IMR-90 (cell line): ENCODE data around the gene COL8A1. TPM values are rescaled to one million over a fixed set of nuclear protein-coding genes. Genes with fewer than 3 reads are reported as not detected.

ENCODE experiments used
- ATAC-seq: fragments of 200-7000 bp; cut with Tn5 transposase; 2 replicates; pipeline ENCODE4 v1.9.1; 2020; ENCODE audit warnings: low read depth, mild to moderate bottlenecking, moderate library complexity
- BruUV-seq: library from RNA; stranded (reverse); fragments of 400-500 nt; replicated peaks from 2 replicates; lab custom pipeline; 2021; lab: Mats Ljungman, UMichigan
- CTCF ChIA-PET: fragments of 300-600 bp; formaldehyde crosslinking; extraction: SDS; loops from one replicate; lab custom pipeline; 2021; ENCODE audit warnings: antibody characterized with exemption; lab: Yijun Ruan, JAX
- POLR2A ChIA-PET: fragments of 300-600 bp; sonication (Branson Sonifier 250); formaldehyde crosslinking; loops from one replicate; lab custom pipeline; 2022; ENCODE audit warnings: antibody characterized with exemption; ENCODE audit not compliant: unreplicated experiment; lab: Charles Lee
- DNase-seq: peaks from one replicate; pipeline ENCODE4 v3.0.0; 2013
- H2AFZ ChIP-seq: replicated peaks from 2 replicates; pipeline ENCODE3; 2013; ENCODE audit warnings: low read length, mild to moderate bottlenecking; ENCODE audit not compliant: poor library complexity
- H2AK5ac ChIP-seq: 2 replicates; pipeline ENCODE4 v1.6.1; 2013; ENCODE audit warnings: low read depth, low read length, inconsistent platforms
- H2AK9ac ChIP-seq: replicated peaks from 2 replicates; pipeline ENCODE3; 2013; ENCODE audit warnings: mild to moderate bottlenecking, low read depth, low read length, moderate library complexity; ENCODE audit not compliant: poor library complexity
- H2BK120ac ChIP-seq: 2 replicates; pipeline ENCODE4 v1.6.1; 2013; ENCODE audit warnings: low read depth, low read length, inconsistent platforms
- H2BK15ac ChIP-seq: 3 replicates; pipeline ENCODE4 v1.6.1; 2013; ENCODE audit warnings: low read depth, low read length, inconsistent platforms
- H2BK20ac ChIP-seq: 2 replicates; pipeline ENCODE4 v1.6.1; 2013; ENCODE audit warnings: low read depth, mild to moderate bottlenecking, inconsistent platforms, low read length, moderate library complexity
- H2BK5ac ChIP-seq: 2 replicates; pipeline ENCODE4 v1.6.1; 2013; ENCODE audit warnings: mild to moderate bottlenecking, low read depth, low read length, inconsistent platforms; ENCODE audit not compliant: poor library complexity, severe bottlenecking
- H3K14ac ChIP-seq: replicated peaks from 2 replicates; pipeline ENCODE4 v1.6.1; 2013; ENCODE audit warnings: low read depth, low read length, inconsistent platforms
- H3K18ac ChIP-seq: 2 replicates; pipeline ENCODE4 v1.6.1; 2013; ENCODE audit warnings: low read depth, low read length, control low read depth
- H3K23ac ChIP-seq: 2 replicates; pipeline ENCODE4 v1.6.1; 2013; ENCODE audit warnings: low read depth, low read length, inconsistent platforms
- H3K27ac ChIP-seq: 2 replicates; pipeline ENCODE4 v1.5.1; 2013; ENCODE audit warnings: mild to moderate bottlenecking, control low read depth, low read length; ENCODE audit not compliant: insufficient read depth
- H3K27me3 ChIP-seq: 2 replicates; pipeline ENCODE4 v1.6.1; 2013; ENCODE audit warnings: low read length; ENCODE audit not compliant: control insufficient read depth, insufficient read depth
- H3K36me3 ChIP-seq: 2 replicates; pipeline ENCODE4 v1.6.1; 2013; ENCODE audit warnings: low read length, mixed read lengths; ENCODE audit not compliant: control insufficient read depth, insufficient read depth
- H3K4ac ChIP-seq: 2 replicates; pipeline ENCODE4 v1.6.1; 2013; ENCODE audit warnings: low read depth, low read length, inconsistent platforms
- H3K4me1 ChIP-seq: 2 replicates; pipeline ENCODE4 v1.6.1; 2013; ENCODE audit warnings: low read length, mixed read lengths; ENCODE audit not compliant: control insufficient read depth, insufficient read depth
- H3K4me2 ChIP-seq: 2 replicates; pipeline ENCODE4 v1.6.1; 2013; ENCODE audit warnings: low read depth, mild to moderate bottlenecking, control low read depth, low read length, moderate library complexity
- H3K4me3 ChIP-seq: 2 replicates; pipeline ENCODE4 v1.5.1; 2013; ENCODE audit warnings: low read depth, mild to moderate bottlenecking, control low read depth, low read length, moderate library complexity; ENCODE audit not compliant: insufficient read depth
- H3K56ac ChIP-seq: 2 replicates; pipeline ENCODE4 v1.6.1; 2013; ENCODE audit warnings: low read length, inconsistent platforms; ENCODE audit not compliant: insufficient read depth; ENCODE audit errors: extremely low read depth
- H3K79me1 ChIP-seq, 2 experiments: 2 replicates each; pipeline ENCODE4 v1.6.1; 2013; ENCODE audit warnings: low read length in 2 of 2, inconsistent platforms in 1 of 2, low read depth in 1 of 2
- H3K9ac ChIP-seq: 2 replicates; pipeline ENCODE4 v1.6.1; 2013; ENCODE audit warnings: low read depth, low read length, control low read depth
- H3K9me1 ChIP-seq: 2 replicates; pipeline ENCODE4 v1.6.1; 2013; ENCODE audit warnings: low read length, inconsistent platforms; ENCODE audit not compliant: insufficient read depth
- H3K9me3 ChIP-seq: 2 replicates; pipeline ENCODE4 v1.6.1; 2013; ENCODE audit warnings: low read length; ENCODE audit not compliant: control insufficient read depth, insufficient read depth
- H4K20me1 ChIP-seq: 2 replicates; pipeline ENCODE4 v1.6.1; 2013; ENCODE audit warnings: low read length, inconsistent platforms; ENCODE audit not compliant: insufficient read depth
- H4K5ac ChIP-seq: 2 replicates; pipeline ENCODE4 v1.6.1; 2013; ENCODE audit warnings: mild to moderate bottlenecking, low read depth, low read length, control low read depth
- H4K8ac ChIP-seq, 2 experiments: 2 replicates each; pipeline ENCODE4 v1.6.1; 2013; ENCODE audit warnings: low read depth in 2 of 2, low read length in 2 of 2, control low read depth in 1 of 2, inconsistent platforms in 1 of 2
- H4K91ac ChIP-seq: 2 replicates; pipeline ENCODE4 v1.6.1; 2013; ENCODE audit warnings: low read depth, low read length, inconsistent platforms; ENCODE audit not compliant: insufficient read depth
- BHLHE40 ChIP-seq: fragments of 150-350 bp; IDR thresholded peaks from 2 replicates; pipeline ENCODE4 v1.6.1; 2016; ENCODE audit warnings: mild to moderate bottlenecking, low read depth, low read length
- CEBPB ChIP-seq: IDR thresholded peaks from 2 replicates; pipeline ENCODE4 v1.6.1; 2012; ENCODE audit warnings: low read depth, low read length, improper control_type of control experiment
- CHD1 ChIP-seq: IDR thresholded peaks from 2 replicates; pipeline ENCODE4 v1.6.1; 2012; ENCODE audit warnings: low read depth, low read length, improper control_type of control experiment
- CTCF ChIP-seq: conservative IDR thresholded peaks from 2 replicates; pipeline ENCODE4 v1.5.1; 2012; ENCODE audit warnings: mild to moderate bottlenecking, low read depth, low read length, improper control_type of control experiment
- FOS ChIP-seq: fragments of 150-350 bp; IDR thresholded peaks from 2 replicates; pipeline ENCODE4 v1.6.1; 2016; ENCODE audit warnings: low read depth, low read length
- MAFK ChIP-seq: IDR thresholded peaks from 2 replicates; pipeline ENCODE4 v1.6.1; 2012; ENCODE audit warnings: low read depth, low read length, improper control_type of control experiment
- MAZ ChIP-seq: IDR thresholded peaks from 2 replicates; pipeline ENCODE4 v1.6.1; 2012; ENCODE audit warnings: low read depth, mild to moderate bottlenecking, low read length, improper control_type of control experiment, moderate library complexity, borderline replicate concordance
- MXI1 ChIP-seq: IDR thresholded peaks from 2 replicates; pipeline ENCODE4 v1.6.1; 2012; ENCODE audit warnings: low read depth, mild to moderate bottlenecking, low read length, moderate library complexity, borderline replicate concordance
- POLR2A ChIP-seq: IDR thresholded peaks from 2 replicates; pipeline ENCODE4 v1.6.1; 2012; ENCODE audit warnings: mild to moderate bottlenecking, low read depth, low read length
- RCOR1 ChIP-seq: IDR thresholded peaks from 2 replicates; pipeline ENCODE4 v1.6.1; 2012; ENCODE audit warnings: mild to moderate bottlenecking, low read length, improper control_type of control experiment; ENCODE audit not compliant: insufficient replicate concordance
- SMC3 ChIP-seq: fragments of 150-350 bp; IDR thresholded peaks from 2 replicates; pipeline ENCODE4 v1.6.1; 2016; ENCODE audit warnings: low read depth, mild to moderate bottlenecking, antibody characterized with exemption, low read length, moderate library complexity
- USF2 ChIP-seq: fragments of 150-350 bp; IDR thresholded peaks from 2 replicates; pipeline ENCODE4 v1.6.1; 2017; ENCODE audit warnings: mild to moderate bottlenecking, antibody characterized with exemption, low read length, low read depth
- WGBS, 2 experiments: methylation state at CpG; one replicate each; pipeline versions ENCODE4 v1.1.5 to v1.1.7; 2013; ENCODE audit warnings: missing lambda C conversion rate in 2 of 2; ENCODE audit not compliant: insufficient read length in 1 of 2; ENCODE audit errors: extremely low coverage in 2 of 2; 5-methylcytosine and 5-hydroxymethylcytosine counted together
- dilution Hi-C: fragments of 300-500 bp; cut with HindIII; formaldehyde crosslinking; loops from one replicate; pipeline ENCODE4 v1.14.3; 2018; ENCODE audit warnings: low sequenced_read_pairs; ENCODE audit not compliant: unreplicated experiment
- in situ Hi-C: fragments of 300-500 bp; cut with MboI; formaldehyde crosslinking; loops from 3 replicates; pipeline ENCODE4 v1.14.3; 2019; ENCODE audit warnings: low sequenced_read_pairs, inconsistent platforms, mixed read lengths
- intact Hi-C: fragments of 100-400 bp; cut with micrococcal nuclease; formaldehyde crosslinking; loops from 2 replicates; pipeline ENCODE4 v1.10.0; 2022
- polyA plus RNA-seq, 3 experiments: library from polyadenylated mRNA; depleted of rRNA; stranded (reverse); fragments of >200 nt; gene quantifications; 2 replicates each; pipeline ENCODE4 v1.2.3, GENCODE V29; 2012; ENCODE audit warnings: low replicate concordance in 1 of 3
- total RNA-seq: library from RNA; depleted of rRNA; stranded (reverse); fragments of >200 nt; gene quantifications from 2 replicates; pipeline ENCODE4 v1.2.3, GENCODE V29; 2012
- TF ChIP-seq, protein P1 (sequence below): fragments of 150-350 bp; IDR thresholded peaks from 2 replicates; pipeline ENCODE4 v1.6.1; 2016; ENCODE audit warnings: low read depth, mild to moderate bottlenecking, low read length, moderate library complexity, borderline replicate concordance

COL8A1 gene
- total and polyA plus RNA-seq, 2 of the 4 experiments (the other 2 are of a cell fraction): 119 to 151 TPM

DNA sequence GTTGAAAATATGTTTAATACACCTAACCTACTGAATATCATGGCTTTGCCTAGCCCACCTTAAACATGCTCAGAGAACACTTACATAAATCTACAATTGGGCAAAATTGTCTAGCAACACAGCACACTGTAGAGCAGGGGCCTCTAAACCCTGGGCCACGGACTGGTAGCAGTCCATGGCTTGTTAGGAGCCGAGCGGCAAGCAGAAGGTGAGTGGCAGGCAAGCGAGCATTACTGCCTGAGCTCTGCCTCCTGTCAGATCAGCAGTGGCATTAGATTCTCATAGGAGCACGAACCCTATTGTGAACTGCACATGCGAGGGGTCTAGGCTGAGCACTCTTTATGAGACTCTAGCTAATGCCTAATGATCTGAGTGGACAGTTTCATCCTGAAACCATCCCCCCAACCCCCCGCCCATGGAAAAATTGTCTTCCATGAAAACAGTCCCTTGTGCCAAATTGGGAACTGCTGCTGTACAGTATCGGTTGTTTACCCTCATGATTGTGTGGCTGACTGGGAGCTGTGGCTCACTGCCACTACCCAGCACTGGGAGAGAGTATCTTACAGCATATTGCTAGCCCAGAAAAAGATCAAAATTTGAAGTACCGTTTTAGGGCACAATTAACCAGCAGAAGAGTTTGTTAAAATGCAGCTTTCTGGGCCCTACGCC is 205.3 kb downstream of the COL8A1 start:
- peak overlapping the region; percentile 71 for H4K91ac ChIP-seq
- no peak overlapping the region; the same call in 1 of the 2 replicates for H3K56ac ChIP-seq
- no peak for TF ChIP-seq RCOR1
- no peak for TF ChIP-seq MXI1
- no peak for TF ChIP-seq BHLHE40
- TF ChIP-seq MAZ: no peak
- no peak for TF ChIP-seq CEBPB
- TF ChIP-seq MAFK: no peak
- TF ChIP-seq CTCF: no peak
- no peak for TF ChIP-seq CHD1
- TF ChIP-seq, protein P1, sequence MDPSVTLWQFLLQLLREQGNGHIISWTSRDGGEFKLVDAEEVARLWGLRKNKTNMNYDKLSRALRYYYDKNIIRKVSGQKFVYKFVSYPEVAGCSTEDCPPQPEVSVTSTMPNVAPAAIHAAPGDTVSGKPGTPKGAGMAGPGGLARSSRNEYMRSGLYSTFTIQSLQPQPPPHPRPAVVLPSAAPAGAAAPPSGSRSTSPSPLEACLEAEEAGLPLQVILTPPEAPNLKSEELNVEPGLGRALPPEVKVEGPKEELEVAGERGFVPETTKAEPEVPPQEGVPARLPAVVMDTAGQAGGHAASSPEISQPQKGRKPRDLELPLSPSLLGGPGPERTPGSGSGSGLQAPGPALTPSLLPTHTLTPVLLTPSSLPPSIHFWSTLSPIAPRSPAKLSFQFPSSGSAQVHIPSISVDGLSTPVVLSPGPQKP: no peak
- no peak for TF ChIP-seq POLR2A
- no peak for TF ChIP-seq FOS
- no peak for TF ChIP-seq USF2
- TF ChIP-seq SMC3: no peak
- H3K36me3 ChIP-seq: peaks cover 7% of the 10 kb centered on the region
- intact Hi-C loops: loop anchor here (1.0 kb wide), 1 partner anchor 411 kb away; no protein-coding TSS in a partner anchor
- BruUV-seq: no TSS peak
- WGBS, 2 experiments: 46% methylated on average over 7 of the region's 10 CpGs; no CpG with 5 or more reads in 1 of the 2 experiments
- peaks cover 5% of the 10 kb centered on the region for H4K20me1 ChIP-seq
- peaks cover 21 to 60% of the 10 kb centered on the region in 2 experiments for H3K79me1 ChIP-seq
- peak overlapping the region; percentile 83 for H4K5ac ChIP-seq
- no peak overlapping the region for H3K4me3 ChIP-seq
- H2BK15ac ChIP-seq: peak overlapping the region; percentile 61; the same call in 2 of the 3 replicates
- peak overlapping the region; percentile 75 for H3K4ac ChIP-seq
- peak overlapping the region; percentile 83 for H3K18ac ChIP-seq
- peak overlapping the region; percentile 93 for H2BK5ac ChIP-seq
- peak overlapping the region; percentile 24 to 71; a peak in 2 of 4 replicates for H4K8ac ChIP-seq
- dilution Hi-C loops: no loop called here
- peak overlapping the region; percentile 64 for H3K14ac ChIP-seq
- peak overlapping the region; percentile 66 for H2AFZ ChIP-seq
- peak overlapping the region; percentile 88 for H3K27ac ChIP-seq
- peak overlapping the region; percentile 55 for H3K4me2 ChIP-seq
- no peaks in the 10 kb centered on the region for H3K27me3 ChIP-seq
- DNase-seq (no peak), ATAC-seq (peak; percentile 59)
- ChIA-PET CTCF (interaction anchor here (0.6 to 2.5 kb wide), 10 partner anchors 10 to 643 kb away, joined by 3 to 16 read pairs (median 4); no protein-coding TSS in a partner anchor), POLR2A (interaction anchor here (0.8 to 1.0 kb wide), 3 partner anchors 26 to 220 kb away, joined by 3 read pairs; no protein-coding TSS in a partner anchor)
- peak overlapping the region; percentile 29 for H2AK9ac ChIP-seq
- H3K4me1 ChIP-seq: peaks cover 15% of the 10 kb centered on the region
- H3K9ac ChIP-seq: peak overlapping the region; percentile 50
- H2AK5ac ChIP-seq: peak overlapping the region; percentile 91
- H2BK120ac ChIP-seq: peak overlapping the region; percentile 85
- peak overlapping the region; percentile 25; the same call in 1 of the 2 replicates for H3K23ac ChIP-seq
- H2BK20ac ChIP-seq: peak overlapping the region; percentile 76; the same call in 1 of the 2 replicates
- peaks cover 8% of the 10 kb centered on the region for H3K9me1 ChIP-seq
- H3K9me3 ChIP-seq: no peaks in the 10 kb centered on the region
- in situ Hi-C loops: loop anchor here (25.0 kb wide), 1 partner anchor 894 kb away; no protein-coding TSS in a partner anchor
